Muscle of arm (tissue), 14 donors: Measurements from ENCODE around the gene KRTAP17-1. TPM values are rescaled to one million over a fixed set of nuclear protein-coding genes. Genes with fewer than 3 reads are reported as not detected.
"Not testable (repeated sequence)": the region's sequence is repeated elsewhere in the genome, so short reads cannot be mapped to it uniquely, and the experiment has no call there.

Experiments
- DNase-seq: peaks from one replicate; pipeline ENCODE4 v3.0.0-alpha.2; 2013
- long read RNA-seq, 11 donors: transcript quantifications; one replicate each; lab custom pipeline, GENCODE V29; 2026
- polyA plus RNA-seq, 12 donors: library from polyadenylated mRNA; unstranded; fragments of 120-200 nt; gene quantifications; one replicate each; pipeline ENCODE4 v1.2.1, GENCODE V29; 2013; ENCODE audit not compliant: insufficient read length in 12 of 12

KRTAP17-1 gene, protein sequence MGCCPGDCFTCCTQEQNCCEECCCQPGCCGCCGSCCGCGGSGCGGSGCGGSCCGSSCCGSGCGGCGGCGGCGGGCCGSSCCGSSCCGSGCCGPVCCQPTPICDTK
- polyA plus RNA-seq: not detected
- long read RNA-seq, donor 1: 0 reads
- long read RNA-seq, donor 2: 0 reads
- long read RNA-seq, donor 3: 0 reads
- long read RNA-seq, donor 4: 0 reads
- long read RNA-seq, donor 5: 0 reads
- long read RNA-seq, donor 6: 0 reads
- long read RNA-seq, donor 7: 0 reads
- long read RNA-seq, donor 8: 0 reads
- long read RNA-seq, donor 9: 0 reads
- long read RNA-seq, donor 10: 0 reads
- long read RNA-seq, donor 11: 0 reads

DNA sequence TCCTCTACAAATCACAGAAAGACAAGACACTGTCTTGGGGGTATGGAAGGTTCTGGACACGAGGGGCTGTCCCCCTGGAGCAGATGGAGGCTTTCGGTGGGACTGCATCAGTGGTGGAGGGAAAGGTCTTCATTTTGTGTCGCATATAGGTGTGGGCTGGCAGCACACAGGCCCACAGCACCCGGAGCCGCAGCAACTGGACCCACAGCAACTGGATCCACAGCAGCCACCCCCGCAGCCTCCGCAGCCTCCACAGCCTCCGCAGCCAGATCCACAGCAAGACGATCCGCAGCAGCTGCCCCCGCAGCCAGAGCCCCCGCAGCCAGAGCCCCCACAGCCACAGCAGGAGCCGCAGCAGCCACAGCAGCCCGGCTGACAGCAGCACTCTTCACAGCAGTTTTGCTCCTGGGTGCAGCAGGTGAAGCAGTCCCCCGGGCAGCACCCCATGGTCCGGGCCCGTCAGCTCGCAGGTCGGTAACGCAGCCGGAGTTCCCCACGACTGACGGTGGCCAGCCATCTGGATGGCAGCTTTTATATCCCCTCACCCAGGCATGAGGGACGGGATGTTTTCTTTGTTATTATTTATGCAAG is at the start of gene KRTAP17-1:
KRTAP17-1 (minus strand) TSS at position 507 of the 591 bp plus-strand sequence; CDS start at position 447, 60 bp downstream.
- no peak for DNase-seq

DNA sequence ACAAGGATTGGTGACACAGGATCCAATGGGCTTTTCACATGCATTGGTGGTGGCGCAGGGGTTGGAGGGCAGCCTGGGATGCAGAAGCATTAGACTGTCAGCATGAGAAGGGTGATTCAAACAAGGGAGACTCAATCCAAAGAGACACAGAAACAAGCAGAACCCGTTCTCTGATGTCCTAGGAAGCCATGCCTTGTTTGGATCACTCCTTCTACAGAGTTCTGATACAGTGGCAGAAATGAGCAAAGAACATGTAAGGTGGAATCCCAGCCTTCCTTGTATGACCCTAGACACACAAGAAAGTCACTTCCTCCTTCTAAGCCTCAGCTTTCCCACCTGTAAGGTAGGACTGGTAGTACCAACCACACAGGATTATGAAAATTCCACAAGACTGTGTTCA is 48.4 kb upstream of the KRTAP17-1 start:
- no peak for DNase-seq

DNA sequence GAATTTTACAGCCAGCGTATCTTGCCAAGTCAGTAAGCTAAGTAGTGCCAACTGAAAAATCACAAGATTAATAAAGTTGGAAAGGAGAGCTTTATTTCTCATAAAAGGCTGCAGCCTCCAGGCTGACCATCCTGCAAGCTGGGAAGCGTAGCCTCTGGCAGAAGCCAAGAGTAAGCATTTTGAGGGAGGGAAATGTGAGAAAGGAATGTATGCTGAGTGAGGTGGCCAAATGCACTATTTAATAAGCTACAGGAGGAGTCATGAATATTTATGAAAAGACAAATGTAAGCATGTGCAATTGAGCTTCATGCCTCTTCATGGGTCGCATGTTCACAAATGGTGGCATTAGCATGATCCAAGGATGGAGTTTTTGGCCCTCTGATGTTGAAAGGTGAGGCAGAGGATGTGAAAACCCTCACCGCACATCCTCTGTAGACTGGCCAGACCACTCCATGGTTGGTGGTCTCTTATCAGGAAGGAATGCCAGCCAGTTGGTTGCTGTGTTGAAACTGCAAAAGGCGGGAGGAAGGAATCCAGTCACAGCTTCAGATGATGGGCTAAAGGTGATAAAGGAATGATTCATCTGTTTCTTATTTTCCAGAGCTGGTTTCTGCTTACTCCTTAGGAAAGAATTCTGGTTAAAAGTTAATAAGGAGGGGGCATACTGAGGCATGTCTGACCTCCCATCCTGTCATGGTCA is 44.9 kb upstream of the KRTAP17-1 start:
- DNase-seq: no peak

DNA sequence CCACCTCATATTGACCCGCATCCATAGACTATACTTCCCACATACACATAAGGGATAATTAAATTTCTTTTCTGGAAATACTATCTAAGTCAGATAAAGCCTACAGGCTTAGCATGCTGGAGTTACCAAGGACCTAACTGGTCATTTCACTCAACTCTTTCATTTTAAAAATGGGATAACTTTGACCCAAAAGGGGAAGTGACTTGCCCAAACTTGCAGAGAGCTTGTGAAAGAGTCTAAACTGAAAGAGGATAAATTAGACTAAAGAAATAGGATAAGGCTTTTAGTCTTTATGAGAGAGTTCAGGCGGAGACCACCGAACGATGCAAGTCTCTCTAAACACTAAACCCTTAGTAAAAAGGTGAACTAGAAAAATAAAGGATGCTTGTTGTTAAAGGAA is 39.0 kb upstream of the KRTAP17-1 start:
- no peak for DNase-seq

DNA sequence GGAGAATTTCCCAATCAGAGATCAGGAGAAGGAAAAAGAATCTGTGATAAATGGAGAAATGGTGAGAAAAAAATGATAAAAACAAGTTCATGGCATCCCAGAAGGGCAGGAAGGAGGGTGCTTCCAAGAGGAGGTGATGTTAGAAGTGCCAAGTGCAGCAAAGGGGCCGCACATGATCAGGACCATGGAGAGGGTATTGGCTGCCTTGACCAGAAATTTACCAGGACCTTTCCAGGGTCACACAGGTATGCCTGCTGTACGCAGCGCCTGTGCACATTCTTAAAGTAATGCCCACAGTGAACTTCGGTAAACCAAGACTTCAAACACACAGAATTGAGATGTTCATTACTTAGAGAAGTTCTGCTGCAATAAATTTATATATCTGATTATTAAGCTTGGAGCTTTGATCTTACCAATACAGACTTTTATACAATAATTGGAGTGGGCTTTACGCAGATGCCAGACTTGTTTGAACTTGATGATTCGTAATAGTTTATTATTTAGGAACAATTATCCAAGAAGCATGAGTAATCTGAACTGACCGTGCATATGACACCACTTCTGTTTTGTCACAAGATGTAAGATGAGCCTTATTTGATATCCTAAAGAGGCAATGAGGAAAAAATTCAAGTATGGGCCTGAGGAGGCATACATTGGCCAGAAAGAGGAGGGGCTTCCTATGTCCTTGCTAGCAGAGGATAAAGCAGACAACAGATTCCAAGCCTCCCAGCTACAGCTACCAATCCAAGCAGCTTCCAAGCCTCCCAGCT is 37.3 kb upstream of the KRTAP17-1 start:
- no peak for DNase-seq

DNA sequence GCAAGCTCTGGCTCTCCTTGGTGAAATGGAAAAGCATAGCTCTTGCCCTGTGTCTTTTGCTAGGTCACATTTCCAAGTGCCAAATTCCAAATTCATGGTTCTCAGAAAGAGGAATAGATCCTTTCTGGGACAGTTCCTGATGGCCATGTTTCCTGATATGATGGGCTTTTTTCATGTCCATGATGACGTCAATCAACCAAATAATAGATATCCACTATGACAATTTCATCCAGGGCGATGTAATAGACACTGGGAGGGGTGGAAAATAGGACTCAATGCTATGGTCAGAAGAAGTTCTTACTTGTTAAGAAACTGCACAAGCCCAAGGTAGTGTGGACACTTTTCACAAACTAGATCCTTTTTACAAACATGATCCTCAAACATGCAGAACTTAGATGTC is 35.7 kb upstream of the KRTAP17-1 start:
- DNase-seq: no peak

DNA sequence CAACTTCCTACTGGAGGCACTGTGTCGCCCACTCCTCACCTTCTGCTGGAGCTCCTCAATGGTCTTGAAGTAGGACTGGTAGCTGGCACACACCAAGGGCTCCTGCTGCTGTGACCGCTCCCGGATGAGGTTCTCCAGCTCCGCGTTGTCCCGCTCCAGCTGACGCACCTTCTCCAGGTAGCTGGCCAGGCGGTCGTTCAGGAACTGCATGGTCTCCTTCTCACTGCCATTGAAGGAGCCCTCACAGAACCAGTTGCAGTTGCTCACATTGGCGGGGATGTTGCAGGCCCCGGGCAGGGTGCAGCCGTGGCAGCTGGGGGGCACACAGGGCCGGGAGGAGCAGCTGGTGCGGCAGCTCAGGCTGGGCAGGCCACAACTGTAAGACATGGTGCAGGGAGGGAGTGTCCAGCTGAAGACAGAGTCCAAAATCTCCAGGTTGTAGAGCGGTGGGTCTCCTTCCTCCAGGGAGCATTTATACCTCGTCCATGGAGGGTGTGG is 34.9 kb upstream of the KRTAP17-1 start, which contains the start of gene KRT33A:
KRT33A (minus strand) TSS at position 448 of the 498 bp plus-strand sequence; CDS start at position 387, 61 bp downstream.
- DNase-seq: not testable (repeated sequence)

DNA sequence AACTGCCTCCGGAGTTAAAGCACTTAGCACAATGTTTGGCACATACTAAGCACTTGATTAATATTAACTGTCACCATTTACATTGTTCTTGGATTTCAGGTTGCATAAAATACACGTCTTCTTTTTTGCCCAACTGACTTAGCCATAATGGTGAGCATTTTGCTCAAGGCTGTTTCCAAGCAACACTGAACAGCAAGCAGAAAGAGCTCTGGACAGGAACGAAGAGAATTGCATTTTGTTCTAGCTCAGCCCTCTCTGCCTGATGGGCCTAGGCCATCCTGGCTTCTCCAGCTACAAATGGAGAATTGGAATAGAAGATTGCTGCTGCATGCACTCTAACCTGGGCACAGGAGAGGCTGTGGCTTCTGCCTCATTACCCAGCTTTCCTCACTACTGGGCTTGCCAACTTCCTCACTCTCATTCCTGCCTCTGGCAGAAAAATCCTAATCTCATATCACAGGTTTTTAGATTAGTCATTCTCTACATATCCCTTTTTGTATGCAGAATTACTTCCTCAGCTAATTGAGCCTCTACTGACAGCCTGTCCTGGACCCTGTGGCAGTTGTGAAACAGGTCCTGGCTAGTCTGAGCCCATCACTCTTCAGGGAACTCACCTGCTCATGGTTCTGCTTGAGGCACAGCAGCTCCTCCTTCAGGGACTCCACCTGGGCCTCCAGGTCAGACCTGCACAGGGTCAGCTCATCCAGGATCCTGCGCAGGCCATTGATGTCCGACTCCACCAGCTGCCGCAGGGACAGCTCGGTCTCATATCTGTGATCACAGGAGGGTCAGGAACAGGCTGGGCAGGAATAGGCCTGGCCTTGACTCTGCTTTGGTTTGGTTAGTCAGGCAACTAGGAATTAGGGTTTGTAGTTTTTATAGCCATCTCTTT is 32.6 kb upstream of the KRTAP17-1 start:
- no peak for DNase-seq

DNA sequence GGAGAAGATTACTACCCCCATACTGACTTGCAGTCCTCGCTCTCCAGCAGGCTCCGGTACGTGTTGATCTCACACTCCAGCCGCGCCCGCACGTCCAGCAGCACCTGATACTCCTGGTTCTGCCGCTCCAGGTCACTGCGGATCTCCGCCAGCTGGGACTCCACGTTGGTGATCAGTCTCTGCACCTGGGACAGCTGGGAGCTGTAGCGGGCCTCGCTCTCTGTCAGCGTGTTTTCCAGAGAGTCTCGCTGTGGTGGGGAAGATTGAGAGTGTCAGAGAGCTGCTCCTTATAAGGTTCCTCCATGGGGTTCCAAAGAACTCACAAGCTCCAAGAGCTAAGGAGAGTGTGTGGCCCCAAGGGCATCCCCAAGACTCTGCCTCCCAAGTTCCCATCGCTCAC is 30.9 kb upstream of the KRTAP17-1 start:
- DNase-seq: not testable (repeated sequence)

DNA sequence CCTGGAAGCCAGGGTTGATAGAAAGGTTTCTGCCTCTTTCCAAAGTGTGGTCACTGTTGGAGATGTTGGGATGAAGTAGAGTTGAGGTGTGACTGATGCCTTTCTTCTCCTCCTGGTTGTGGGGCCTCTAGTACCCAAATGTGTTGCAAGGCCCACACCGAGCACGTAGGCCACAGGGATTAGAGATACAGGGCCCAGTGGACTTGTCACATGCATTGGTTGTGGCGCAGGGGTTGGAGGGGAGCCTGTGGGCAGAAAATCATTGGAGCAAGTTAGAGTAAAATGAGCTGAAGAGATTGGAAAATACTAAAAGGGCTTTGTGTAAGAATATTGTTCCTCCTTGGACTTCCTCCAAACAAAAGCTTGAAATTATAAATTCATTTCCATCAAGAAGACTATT is 30.5 kb upstream of the KRTAP17-1 start:
- DNase-seq: no peak

DNA sequence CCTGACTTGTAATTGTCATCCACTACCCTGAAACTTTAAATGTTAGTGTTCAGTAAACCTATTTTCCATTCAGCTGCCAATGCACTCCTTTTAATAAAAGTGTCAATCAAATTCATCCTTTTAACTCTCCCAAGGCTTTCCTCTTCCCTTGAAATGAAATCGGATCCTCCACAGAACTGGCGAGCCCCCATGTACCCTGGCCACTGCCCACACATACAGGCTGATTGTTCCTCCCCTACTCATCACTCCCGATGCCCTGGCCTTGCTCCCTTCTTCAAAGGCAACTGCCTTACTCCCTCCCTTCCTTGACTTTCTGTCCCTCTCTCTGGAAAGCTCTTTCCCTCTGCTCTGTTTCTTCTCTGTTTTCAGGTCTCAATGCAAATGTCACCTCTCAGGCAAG is 27.5 kb upstream of the KRTAP17-1 start:
- no peak for DNase-seq

DNA sequence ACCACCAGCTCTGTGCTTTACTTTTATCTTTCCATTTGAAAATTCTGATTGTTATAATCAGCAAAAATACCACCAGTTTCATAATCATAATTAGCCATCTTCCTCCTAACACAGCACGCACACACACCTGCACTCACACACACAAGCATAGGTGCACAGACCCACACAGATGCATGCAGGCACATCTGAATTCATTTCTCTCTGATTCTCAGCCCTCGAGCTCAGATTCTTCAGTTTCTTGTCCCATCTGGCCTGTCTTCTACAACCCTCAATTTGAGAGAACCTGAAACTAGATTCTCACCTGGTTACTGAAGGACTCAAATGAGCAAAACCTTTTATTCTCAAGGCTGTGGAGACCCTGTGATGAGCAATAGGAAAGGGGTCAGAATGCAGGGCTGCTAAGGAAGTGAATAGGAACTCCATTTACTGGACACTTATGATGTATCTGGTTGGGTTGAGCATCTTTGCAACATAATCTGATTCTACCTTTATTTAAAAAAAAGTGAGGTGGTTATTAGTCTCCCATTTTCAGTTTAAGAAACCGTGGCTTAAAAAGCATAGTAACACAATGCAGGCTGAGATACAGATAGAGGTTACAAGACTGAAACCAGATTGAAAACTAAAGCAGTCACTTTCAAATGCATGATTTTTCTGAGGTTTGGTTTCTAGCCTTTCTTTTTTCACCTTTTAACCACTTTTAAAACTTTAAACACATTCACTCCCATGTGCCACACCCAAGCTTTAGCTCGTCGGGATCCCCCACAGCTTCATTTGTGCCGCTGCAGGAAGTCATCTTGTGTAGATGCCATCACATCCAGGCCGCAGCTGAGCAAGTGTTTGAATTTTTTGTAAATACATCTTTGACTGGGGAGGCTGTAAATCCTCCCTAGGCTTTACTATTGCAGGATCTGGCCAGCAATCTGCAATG is 25.7 kb upstream of the KRTAP17-1 start:
- no peak for DNase-seq

DNA sequence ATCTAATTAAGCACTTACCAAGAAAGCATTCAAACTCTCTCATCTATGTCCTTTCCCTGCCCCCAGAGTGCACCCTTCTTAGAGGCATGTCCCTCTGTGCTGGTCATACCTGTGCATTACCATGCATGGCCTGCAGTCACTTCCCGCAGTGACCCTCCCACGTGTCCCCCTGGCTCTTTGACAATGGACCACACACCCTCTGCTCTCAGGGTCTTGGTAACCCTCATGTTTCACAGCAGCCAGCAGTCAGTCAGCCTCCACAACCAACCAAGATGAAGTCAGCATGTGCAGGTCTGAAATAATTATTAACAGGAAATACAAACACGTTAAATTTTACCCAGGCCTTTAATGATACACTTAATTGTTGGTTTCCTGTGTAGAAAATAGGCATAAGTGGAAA is 25.0 kb upstream of the KRTAP17-1 start:
- no peak for DNase-seq

DNA sequence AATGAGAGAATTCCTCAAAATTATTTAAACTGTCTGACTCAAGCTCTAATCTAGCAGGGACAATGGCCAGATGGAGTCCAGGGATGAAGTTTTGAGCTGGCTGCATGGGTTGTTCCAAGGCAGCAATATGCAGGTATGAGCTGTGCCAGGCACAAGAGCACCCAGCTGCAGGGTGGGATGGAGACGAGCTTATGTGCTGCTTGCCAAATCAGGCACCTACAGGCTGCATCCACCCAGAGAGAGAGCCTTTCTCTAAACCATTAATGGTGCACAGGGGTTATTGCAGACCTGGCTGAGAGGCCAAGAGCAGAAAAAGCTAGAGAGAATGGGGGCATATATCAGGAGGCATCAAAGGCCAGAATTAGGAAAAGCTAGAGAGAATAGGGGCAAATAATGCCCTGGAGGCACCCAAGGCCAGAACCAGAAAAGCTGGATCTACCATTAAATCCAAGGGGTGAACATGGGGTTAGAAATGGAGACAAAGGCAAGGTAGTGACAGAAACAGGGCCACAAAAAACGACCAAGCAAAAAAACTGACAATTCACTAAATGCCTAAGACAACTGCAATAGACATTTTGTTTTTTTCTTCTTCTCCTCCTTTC is 24.2 kb upstream of the KRTAP17-1 start:
- DNase-seq: no peak

DNA sequence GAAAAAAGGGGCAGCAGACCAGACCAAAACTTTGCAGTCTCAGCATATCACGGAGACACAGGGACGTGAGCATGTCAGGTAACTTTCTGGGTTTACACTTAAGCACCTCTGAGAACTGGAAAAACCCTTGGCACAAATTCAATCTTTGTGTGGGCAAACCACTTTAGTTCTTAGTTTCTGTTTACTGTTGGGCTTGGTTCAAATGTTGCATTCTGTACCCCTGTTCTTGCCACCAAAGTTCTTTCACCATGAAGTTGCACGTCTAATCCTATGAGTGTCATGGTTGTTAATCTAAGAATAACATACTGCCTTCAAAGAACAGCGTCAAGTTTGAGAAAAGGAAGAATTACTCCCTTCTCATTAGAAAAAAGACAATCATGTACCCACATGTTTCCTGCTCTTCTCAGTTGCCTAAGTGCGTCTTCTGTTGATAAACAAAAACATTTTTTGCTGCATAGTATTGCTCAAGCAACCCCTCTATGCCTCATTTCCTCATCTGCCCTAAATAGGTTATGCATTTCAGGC is 23.5 kb upstream of the KRTAP17-1 start:
- no peak for DNase-seq

DNA sequence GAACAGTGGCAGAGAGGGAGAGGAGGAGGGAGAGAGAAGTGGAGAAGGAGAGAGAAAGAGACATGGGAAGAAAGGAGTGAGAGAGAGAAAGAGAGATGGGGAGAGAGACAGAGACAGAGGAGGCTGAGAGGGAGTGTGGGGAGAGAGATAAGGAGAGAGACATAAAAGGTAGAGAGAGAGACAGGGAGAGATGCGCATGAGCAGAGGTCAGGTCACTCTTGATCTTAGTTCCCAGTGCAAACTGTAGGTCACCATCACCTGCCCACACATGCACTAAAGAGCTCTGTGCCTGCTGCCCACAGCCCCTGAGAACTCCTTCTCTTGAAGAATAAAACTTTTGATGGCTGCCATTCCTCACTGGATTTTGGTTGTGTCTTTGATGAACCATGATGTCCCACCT is 20.2 kb upstream of the KRTAP17-1 start:
- no peak for DNase-seq

DNA sequence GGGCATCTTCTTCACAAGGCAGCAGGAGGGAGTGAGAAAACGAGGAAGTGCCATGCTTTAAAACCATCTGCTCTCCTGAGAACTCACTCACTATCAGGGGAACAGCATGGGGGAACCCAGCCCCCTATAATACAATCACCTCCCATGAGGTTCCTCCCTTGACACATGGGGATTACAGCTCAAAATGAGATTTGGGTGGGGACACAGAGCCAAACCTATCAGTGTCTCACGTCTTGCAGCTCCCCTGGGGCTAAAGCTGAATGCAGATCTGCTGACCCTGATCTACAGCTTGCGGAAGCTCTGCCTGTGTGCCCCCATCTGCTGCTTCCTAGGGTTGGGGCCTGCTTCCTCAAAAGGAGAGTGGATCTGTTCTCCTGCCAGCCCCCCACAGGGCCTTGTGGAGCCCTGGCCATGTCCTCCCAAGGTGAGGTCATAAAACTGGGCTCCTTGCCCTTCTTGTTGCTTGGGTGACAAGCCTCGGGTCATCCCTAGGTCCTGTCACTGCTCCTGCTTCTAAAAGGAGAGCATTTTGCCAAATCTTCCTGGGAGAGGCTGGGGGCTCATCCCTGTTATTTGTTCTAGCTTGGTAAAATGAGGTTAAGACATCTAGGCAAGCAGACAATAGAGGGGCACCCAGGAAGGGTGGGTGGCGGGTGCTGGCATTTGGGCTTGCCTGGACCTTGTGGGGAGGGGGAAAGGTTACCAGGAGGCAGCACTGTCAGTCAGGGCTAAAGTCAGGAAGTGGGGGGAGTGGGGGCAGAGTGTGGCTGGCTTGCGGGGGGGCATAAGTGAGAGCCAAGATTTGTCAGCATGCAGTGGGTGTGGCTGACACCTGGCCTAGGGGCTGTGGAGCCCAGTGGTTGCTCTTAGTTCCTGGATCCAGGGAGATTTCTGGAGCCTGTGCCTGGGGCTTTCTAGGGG is 19.1 kb upstream of the KRTAP17-1 start:
- no peak for DNase-seq

DNA sequence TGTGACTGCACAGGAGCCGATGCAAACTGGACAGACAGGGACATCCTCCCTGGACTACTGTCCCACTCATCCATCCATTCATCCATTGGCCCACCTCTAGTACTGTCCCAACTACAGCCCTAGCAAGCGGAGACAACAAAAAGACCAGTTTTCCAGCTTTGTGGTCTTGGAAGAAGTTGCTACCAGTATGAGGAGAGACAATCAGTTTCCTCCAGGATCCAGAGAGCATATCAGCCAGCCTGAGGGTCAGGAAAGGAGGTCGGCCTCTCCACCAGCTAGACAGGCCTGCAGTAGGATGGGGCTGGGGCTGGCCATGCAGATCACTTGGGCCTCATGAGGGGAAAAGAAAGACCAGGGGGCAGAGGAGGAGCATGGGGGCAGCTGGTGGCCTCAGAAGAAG is 18.3 kb upstream of the KRTAP17-1 start:
- no peak for DNase-seq
